K562 (cell line): Measurements from ENCODE around the gene ZNF408. TPM values are rescaled to one million over a fixed set of nuclear protein-coding genes. Genes with fewer than 3 reads are reported as not detected.

Source experiments
- ATAC-seq: fragments of 200-7000 bp; cut with Tn5 transposase; 3 replicates; pipeline ENCODE4 v1.9.1; 2020; ENCODE audit warnings: moderate library complexity
- BruUV-seq: library from RNA; stranded (reverse); fragments of 400-500 nt; replicated peaks from 2 replicates; lab custom pipeline; 2021; lab: Mats Ljungman, UMichigan
- CTCF ChIA-PET: fragments of 300-600 bp; formaldehyde crosslinking; extraction: SDS; loops from one replicate; lab custom pipeline; 2021; ENCODE audit warnings: low intra/inter-chr PET ratio; lab: Yijun Ruan, JAX
- POLR2A ChIA-PET: fragments of 300-600, 350-650 bp; sonication (Branson Sonifier 250); formaldehyde crosslinking; extraction: SDS; loops from one replicate; lab custom pipeline; 2021; ENCODE audit warnings: antibody characterized with exemption, inconsistent platforms; lab: Yijun Ruan, JAX
- DNase-seq, 4 experiments: peaks; one replicate each; pipeline versions ENCODE4 v3.0.0 to v3.0.0-alpha.2; 2011 to 2018; ENCODE audit warnings: low spot score in 3 of 4, mixed read lengths in 3 of 4; ENCODE audit errors: extremely low read depth in 1 of 4
- FAIRE-seq: peaks from 2 replicates; lab custom pipeline; 2011; peaks lifted over from hg19 to GRCh38; lab: Jason Lieb, UNC
- H2AFZ ChIP-seq: 2 replicates; pipeline ENCODE4 v1.6.0; 2011; ENCODE audit warnings: low read depth, low read length, control low read depth, inconsistent platforms
- H3K27ac ChIP-seq: fragments of 200-600 bp; 3 replicates; pipeline ENCODE4 v1.8.0; 2011; ENCODE audit warnings: low read depth, mild to moderate bottlenecking, control low read depth, inconsistent platforms, low read length, moderate library complexity, mixed read lengths; ENCODE audit errors: extremely low read depth
- H3K27me3 ChIP-seq, 2 experiments: fragments of 300-600 bp in 1 of 2; 2 replicates in 1 of 2; 3 replicates in 1 of 2; pipeline versions ENCODE4 v1.6.0 to v1.8.0; 2011; ENCODE audit warnings: inconsistent platforms in 2 of 2, low read length in 2 of 2, mild to moderate bottlenecking in 1 of 2, mixed read lengths in 1 of 2, moderate library complexity in 1 of 2; ENCODE audit not compliant: control insufficient read depth in 2 of 2, insufficient read depth in 2 of 2
- H3K36me3 ChIP-seq: fragments of 300-600 bp; 3 replicates; pipeline ENCODE4 v1.8.0; 2011; ENCODE audit warnings: mild to moderate bottlenecking, low read length, inconsistent platforms; ENCODE audit not compliant: control insufficient read depth, insufficient read depth
- H3K4me1 ChIP-seq, 2 experiments: fragments of 200-600 bp in 1 of 2; replicated peaks in 1 of 2; 2 replicates in 1 of 2; 3 replicates in 1 of 2; pipeline versions ENCODE4 v1.5.1 to v1.8.0; 2011; ENCODE audit warnings: inconsistent platforms in 2 of 2, low read length in 2 of 2, mild to moderate bottlenecking in 1 of 2, mixed read lengths in 1 of 2, moderate library complexity in 1 of 2; ENCODE audit not compliant: control insufficient read depth in 2 of 2, insufficient read depth in 2 of 2
- H3K4me2 ChIP-seq: 2 replicates; pipeline ENCODE4 v1.6.1; 2011; ENCODE audit warnings: low read length, control low read depth, inconsistent platforms, mixed read lengths; ENCODE audit not compliant: insufficient read depth
- H3K4me3 ChIP-seq: fragments of 200-600 bp; sonication (generic), shearing (Covaris generic); 2 replicates; pipeline ENCODE4 v1.5.1; 2016; ENCODE audit warnings: control low read depth, inconsistent platforms
- H3K79me2 ChIP-seq: fragments of 200-600 bp; 3 replicates; pipeline ENCODE4 v1.8.0; 2011; ENCODE audit warnings: low read length, inconsistent platforms; ENCODE audit not compliant: control insufficient read depth, insufficient read depth
- H3K9ac ChIP-seq, 2 experiments: 2 replicates each; pipeline versions ENCODE4 v1.6.0 to v1.6.1; 2011; ENCODE audit warnings: low read depth in 2 of 2, low read length in 2 of 2, control low read depth in 1 of 2, inconsistent platforms in 1 of 2, mild to moderate bottlenecking in 1 of 2, mixed read lengths in 1 of 2; ENCODE audit not compliant: insufficient read depth in 1 of 2
- H3K9me1 ChIP-seq: one replicate; pipeline ENCODE4 v1.6.0; 2011; ENCODE audit warnings: inconsistent platforms, mild to moderate bottlenecking, low read length, moderate library complexity; ENCODE audit not compliant: control insufficient read depth, insufficient read depth
- H3K9me3 ChIP-seq: replicated peaks from 2 replicates; pipeline ENCODE4 v1.5.1; 2011; ENCODE audit warnings: low read depth, low read length, inconsistent platforms; ENCODE audit not compliant: control insufficient read depth, insufficient read depth
- H4K20me1 ChIP-seq: replicated peaks from 2 replicates; pipeline ENCODE4 v1.6.1; 2011; ENCODE audit warnings: low read length, inconsistent platforms, mixed read lengths; ENCODE audit not compliant: control insufficient read depth, insufficient read depth
- ARID1B ChIP-seq: fragments of 450-650 bp; IDR thresholded peaks from 2 replicates; pipeline ENCODE4 v1.6.1; 2016; ENCODE audit warnings: antibody characterized with exemption, mild to moderate bottlenecking, inconsistent platforms
- CTBP1 ChIP-seq: fragments of 450-650 bp; IDR thresholded peaks from 2 replicates; pipeline ENCODE4 v1.6.1; 2016; ENCODE audit warnings: borderline replicate concordance
- DACH1 ChIP-seq: fragments of 450-650 bp; IDR thresholded peaks from 2 replicates; pipeline ENCODE4 v1.6.1; 2018; ENCODE audit not compliant: partially characterized antibody
- GABPB1 ChIP-seq: sonication (generic); formaldehyde crosslinking; IDR thresholded peaks from 2 replicates; pipeline ENCODE4 v1.8.0; 2022; ENCODE audit warnings: mild to moderate bottlenecking, missing genetic modification reagents
- HCFC1 ChIP-seq: IDR thresholded peaks from 2 replicates; pipeline ENCODE4 v1.6.1; 2012; ENCODE audit warnings: low read depth, low read length, improper control_type of control experiment
- HIVEP1 ChIP-seq: fragments of 250-450 bp; sonication (Bioruptor Pico); IDR thresholded peaks from 2 replicates; pipeline ENCODE4 v1.4.0; 2020; ENCODE audit warnings: mild to moderate bottlenecking
- LCOR ChIP-seq: sonication (generic); formaldehyde crosslinking; IDR thresholded peaks from 2 replicates; pipeline ENCODE4 v1.8.0; 2022; ENCODE audit warnings: mild to moderate bottlenecking, missing genetic modification reagents
- NFXL1 ChIP-seq: fragments of 450-650 bp; formaldehyde crosslinking; IDR thresholded peaks from 2 replicates; pipeline ENCODE4 v1.4.0; 2021; ENCODE audit warnings: mild to moderate bottlenecking
- SETDB1 ChIP-seq: IDR thresholded peaks from one replicate; pipeline ENCODE4 v1.6.1; 2012; ENCODE audit warnings: low read length, control low read depth, inconsistent platforms
- SMAD2 ChIP-seq: fragments of 150-350 bp; IDR thresholded peaks from 2 replicates; pipeline ENCODE4 v1.6.1; 2014; ENCODE audit warnings: low read depth, mild to moderate bottlenecking, low read length
- SMARCA4 ChIP-seq: fragments of 450-650 bp; IDR thresholded peaks from 2 replicates; pipeline ENCODE4 v1.6.1; 2016
- SP1 ChIP-seq: sonication (generic); formaldehyde crosslinking; IDR thresholded peaks from 2 replicates; pipeline ENCODE4 v1.8.1; 2022; ENCODE audit warnings: mild to moderate bottlenecking, missing genetic modification reagents
- ZNF121 ChIP-seq: sonication (generic); formaldehyde crosslinking; conservative IDR thresholded peaks from 2 replicates; pipeline ENCODE4 v1.8.0; 2022; ENCODE audit warnings: missing genetic modification reagents
- ZNF644 ChIP-seq: fragments of 200-800 bp; sonication (Bioruptor generic); IDR thresholded peaks from 2 replicates; pipeline ENCODE4 v1.6.1; 2016; ENCODE audit warnings: low read depth, missing genetic modification characterization, missing compliant biosample characterization
- WGBS: fragments of 100-300 bp; shearing (Covaris generic); methylation state at CpG from one replicate; pipeline ENCODE4 v1.1.6; 2016; ENCODE audit warnings: low coverage, mixed read lengths; ENCODE audit not compliant: insufficient coverage; ENCODE audit errors: missing lambda C conversion rate; 5-methylcytosine and 5-hydroxymethylcytosine counted together
- in situ Hi-C: fragments of 300-500 bp; cut with MboI; formaldehyde crosslinking; loops from 4 replicates; pipeline ENCODE4 v1.15.0; 2018; ENCODE audit warnings: inconsistent platforms, mixed read lengths
- intact Hi-C: fragments of 100-400 bp; cut with micrococcal nuclease; formaldehyde crosslinking; loops from 2 replicates; pipeline ENCODE4 v1.14.2; 2022
- polyA plus RNA-seq, 8 experiments: library from polyadenylated mRNA; depleted of rRNA in 4 of 8; stranded (reverse) in 5 of 8; unstranded in 3 of 8; fragments of >200 nt; fragmentation: Nextera tagmentation in 2 of 8; fragmentation: Illumina TruSeq in 1 of 8; extraction: Ambion mirVana in 2 of 8; extraction: Trizol in 1 of 8; gene quantifications; 2 replicates each; pipeline versions ENCODE4 v1.2.1 to v1.2.3, GENCODE V29; 2011 to 2014; ENCODE audit warnings: inconsistent platforms in 1 of 8, missing spikeins in 1 of 8
- total RNA-seq, 7 experiments: library from RNA; depleted of rRNA in 6 of 7; stranded (reverse); fragments of >200 nt in 6 of 7; fragmentation: Illumina TruSeq in 2 of 7; extraction: Trizol in 2 of 7; gene quantifications; 2 replicates each; pipeline versions ENCODE4 v1.2.1 to v1.2.3, GENCODE V29; 2011 to 2021; ENCODE audit warnings: low replicate concordance in 1 of 7
- TF ChIP-seq, protein P1 (sequence below): IDR thresholded peaks from 3 replicates; pipeline ENCODE4 v1.6.1; 2011; ENCODE audit warnings: borderline replicate concordance, mild to moderate bottlenecking; ENCODE audit not compliant: insufficient read length, insufficient read depth
- TF ChIP-seq, protein P2 (sequence below): fragments of 250-450 bp; sonication (Bioruptor Pico); IDR thresholded peaks from 2 replicates; pipeline ENCODE4 v1.8.0; 2022; ENCODE audit warnings: inconsistent platforms
- TF ChIP-seq, protein P3 (sequence below): sonication (generic); formaldehyde crosslinking; IDR thresholded peaks from 2 replicates; pipeline ENCODE4 v1.9.0; 2022; ENCODE audit warnings: mild to moderate bottlenecking, missing genetic modification reagents
- TF ChIP-seq, protein P4 (sequence below), 2 experiments: IDR thresholded peaks; 2 replicates each; pipeline ENCODE4 v1.6.1; 2011; ENCODE audit warnings: borderline replicate concordance in 1 of 2, control low read depth in 1 of 2, low read depth in 1 of 2, low read length in 1 of 2, mild to moderate bottlenecking in 1 of 2, mixed read lengths in 1 of 2, moderate library complexity in 1 of 2; ENCODE audit not compliant: insufficient read depth in 1 of 2, insufficient read length in 1 of 2, poor library complexity in 1 of 2, severe bottlenecking in 1 of 2; ENCODE audit errors: extremely low read depth in 1 of 2

Gene ZNF408
- total and polyA plus RNA-seq, 9 of the 15 experiments (the other 6 are each of a cell fraction or from before 2014, with no cell fraction given): 0.15 to 18.4 (median 7.4) TPM

DNA sequence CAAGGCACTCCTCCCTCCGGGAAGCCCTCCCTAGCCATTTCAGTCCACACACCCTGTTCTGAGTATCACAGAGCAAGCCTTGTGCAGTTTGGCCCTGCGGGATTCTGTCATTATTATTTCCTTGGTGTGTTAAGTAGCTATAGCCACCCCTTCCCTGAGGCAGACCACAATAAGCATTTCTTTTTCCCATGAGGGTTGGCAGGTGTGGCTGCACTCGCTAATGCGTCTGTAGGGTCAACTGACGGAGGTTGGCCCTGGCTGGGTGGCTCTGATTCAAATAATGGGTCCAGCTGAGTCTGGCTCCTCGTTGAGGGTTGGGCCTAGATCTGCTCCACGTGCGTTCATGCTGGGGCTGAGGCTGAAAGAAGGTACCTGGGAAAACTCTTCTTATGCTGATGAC is 23.3 kb downstream of the ZNF408 start:
- peaks cover 0 to 3% of the 10 kb centered on the region in 2 experiments; a peak in 1 of 5 replicates for H3K27me3 ChIP-seq
- H3K4me2 ChIP-seq: no peak overlapping the region
- 44% methylated on average over 8 of the region's 8 CpGs for WGBS
- peaks cover 4% of the 10 kb centered on the region; the same call in 1 of the 2 replicates for H3K9me3 ChIP-seq
- H3K27ac ChIP-seq: no peak overlapping the region
- TF ChIP-seq SMARCA4: no peak
- no peak for TF ChIP-seq LCOR (CRISPR knock-in tag)
- no peak for TF ChIP-seq GABPB1 (CRISPR knock-in tag)
- no peak for TF ChIP-seq SMAD2
- TF ChIP-seq DACH1: no peak
- no peak for TF ChIP-seq SETDB1
- no peak for TF ChIP-seq ZNF644
- TF ChIP-seq, protein P1, sequence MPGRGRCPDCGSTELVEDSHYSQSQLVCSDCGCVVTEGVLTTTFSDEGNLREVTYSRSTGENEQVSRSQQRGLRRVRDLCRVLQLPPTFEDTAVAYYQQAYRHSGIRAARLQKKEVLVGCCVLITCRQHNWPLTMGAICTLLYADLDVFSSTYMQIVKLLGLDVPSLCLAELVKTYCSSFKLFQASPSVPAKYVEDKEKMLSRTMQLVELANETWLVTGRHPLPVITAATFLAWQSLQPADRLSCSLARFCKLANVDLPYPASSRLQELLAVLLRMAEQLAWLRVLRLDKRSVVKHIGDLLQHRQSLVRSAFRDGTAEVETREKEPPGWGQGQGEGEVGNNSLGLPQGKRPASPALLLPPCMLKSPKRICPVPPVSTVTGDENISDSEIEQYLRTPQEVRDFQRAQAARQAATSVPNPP: no peak
- TF ChIP-seq CTBP1: no peak
- TF ChIP-seq, protein P2, sequence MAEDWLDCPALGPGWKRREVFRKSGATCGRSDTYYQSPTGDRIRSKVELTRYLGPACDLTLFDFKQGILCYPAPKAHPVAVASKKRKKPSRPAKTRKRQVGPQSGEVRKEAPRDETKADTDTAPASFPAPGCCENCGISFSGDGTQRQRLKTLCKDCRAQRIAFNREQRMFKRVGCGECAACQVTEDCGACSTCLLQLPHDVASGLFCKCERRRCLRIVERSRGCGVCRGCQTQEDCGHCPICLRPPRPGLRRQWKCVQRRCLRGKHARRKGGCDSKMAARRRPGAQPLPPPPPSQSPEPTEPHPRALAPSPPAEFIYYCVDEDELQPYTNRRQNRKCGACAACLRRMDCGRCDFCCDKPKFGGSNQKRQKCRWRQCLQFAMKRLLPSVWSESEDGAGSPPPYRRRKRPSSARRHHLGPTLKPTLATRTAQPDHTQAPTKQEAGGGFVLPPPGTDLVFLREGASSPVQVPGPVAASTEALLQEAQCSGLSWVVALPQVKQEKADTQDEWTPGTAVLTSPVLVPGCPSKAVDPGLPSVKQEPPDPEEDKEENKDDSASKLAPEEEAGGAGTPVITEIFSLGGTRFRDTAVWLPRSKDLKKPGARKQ: no peak
- no peak for TF ChIP-seq NFXL1 (CRISPR knock-in tag)
- TF ChIP-seq HIVEP1 (CRISPR knock-in tag): no peak
- TF ChIP-seq ZNF121 (CRISPR knock-in tag): no peak
- TF ChIP-seq SP1 (CRISPR knock-in tag): no peak
- TF ChIP-seq, protein P3, sequence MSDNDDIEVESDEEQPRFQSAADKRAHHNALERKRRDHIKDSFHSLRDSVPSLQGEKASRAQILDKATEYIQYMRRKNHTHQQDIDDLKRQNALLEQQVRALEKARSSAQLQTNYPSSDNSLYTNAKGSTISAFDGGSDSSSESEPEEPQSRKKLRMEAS (CRISPR knock-in tag): no peak
- TF ChIP-seq ARID1B: no peak
- TF ChIP-seq, protein P4, sequence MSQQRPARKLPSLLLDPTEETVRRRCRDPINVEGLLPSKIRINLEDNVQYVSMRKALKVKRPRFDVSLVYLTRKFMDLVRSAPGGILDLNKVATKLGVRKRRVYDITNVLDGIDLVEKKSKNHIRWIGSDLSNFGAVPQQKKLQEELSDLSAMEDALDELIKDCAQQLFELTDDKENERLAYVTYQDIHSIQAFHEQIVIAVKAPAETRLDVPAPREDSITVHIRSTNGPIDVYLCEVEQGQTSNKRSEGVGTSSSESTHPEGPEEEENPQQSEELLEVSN (IDR thresholded peaks at IDR 0.05; ENCODE audit: borderline replicate concordance in 1 of 2, extremely low read depth in 1 of 2, insufficient read depth in 1 of 2, insufficient read length in 1 of 2, low read depth in 1 of 2, low read length in 1 of 2, poor library complexity in 1 of 2, severe bottlenecking in 1 of 2): no peak
- TF ChIP-seq HCFC1: no peak
- no peak overlapping the region for H3K9ac ChIP-seq
- H3K4me1 ChIP-seq: peaks cover 0 to 22% of the 10 kb centered on the region in 2 experiments; a peak in 2 of 5 replicates
- H3K9me1 ChIP-seq: no peaks in the 10 kb centered on the region
- no peak overlapping the region for H3K4me3 ChIP-seq
- DNase-seq (no peak), ATAC-seq (no peak), FAIRE-seq (no peak)
- in situ Hi-C loops (no loop called here), intact Hi-C loops (no loop called here)
- H3K79me2 ChIP-seq: no peaks in the 10 kb centered on the region
- CTCF ChIA-PET: interaction anchor here (0.6 kb wide), 1 partner anchor 174 kb away, joined by 3 read pairs; no protein-coding TSS in a partner anchor
- no peaks in the 10 kb centered on the region for H4K20me1 ChIP-seq
- BruUV-seq: no TSS peak
- POLR2A ChIA-PET: no interaction called here
- peak overlapping the region; percentile 9; the same call in 1 of the 2 replicates for H2AFZ ChIP-seq
- no peaks in the 10 kb centered on the region for H3K36me3 ChIP-seq
